Skeletal muscle tissue (tissue), 4 donors: Measurements from ENCODE around the gene C3orf70. TPM values are rescaled to one million over a fixed set of nuclear protein-coding genes. Genes with fewer than 3 reads are reported as not detected.

Experiments
- H3K27ac ChIP-seq: one replicate; pipeline ENCODE4 v1.7.0; 2013; ENCODE audit warnings: mild to moderate bottlenecking, low read depth, low read length, inconsistent platforms
- H3K27me3 ChIP-seq, 3 donors: one replicate each; pipeline ENCODE4 v1.7.0; 2013; ENCODE audit warnings: low read length in 3 of 3; ENCODE audit not compliant: control insufficient read depth in 3 of 3, insufficient read depth in 3 of 3
- H3K36me3 ChIP-seq, 3 donors: one replicate each; pipeline ENCODE4 v1.7.0; 2013; ENCODE audit warnings: low read length in 3 of 3; ENCODE audit not compliant: control insufficient read depth in 3 of 3, insufficient read depth in 3 of 3
- H3K4me1 ChIP-seq, 3 donors: one replicate each; pipeline ENCODE4 v1.7.0; 2013; ENCODE audit warnings: low read length in 3 of 3, mild to moderate bottlenecking in 3 of 3; ENCODE audit not compliant: control insufficient read depth in 3 of 3, insufficient read depth in 3 of 3
- H3K4me3 ChIP-seq, 3 donors: one replicate each; pipeline ENCODE4 v1.7.0; 2013; ENCODE audit warnings: low read length in 3 of 3
- H3K9ac ChIP-seq, 3 donors: one replicate each; pipeline ENCODE4 v1.7.0; 2013; ENCODE audit warnings: low read length in 3 of 3, mild to moderate bottlenecking in 3 of 3, moderate library complexity in 2 of 3, low read depth in 1 of 3
- H3K9me3 ChIP-seq, 3 donors: one replicate each; pipeline ENCODE4 v1.7.0; 2013; ENCODE audit warnings: low read length in 3 of 3; ENCODE audit not compliant: control insufficient read depth in 3 of 3
- total RNA-seq: library from RNA; depleted of rRNA; stranded (reverse); fragments of >200 nt; gene quantifications from one replicate; pipeline ENCODE4 v1.2.3, GENCODE V29; 2014
- donor health status: Osteomylitis.

C3orf70 gene, protein sequence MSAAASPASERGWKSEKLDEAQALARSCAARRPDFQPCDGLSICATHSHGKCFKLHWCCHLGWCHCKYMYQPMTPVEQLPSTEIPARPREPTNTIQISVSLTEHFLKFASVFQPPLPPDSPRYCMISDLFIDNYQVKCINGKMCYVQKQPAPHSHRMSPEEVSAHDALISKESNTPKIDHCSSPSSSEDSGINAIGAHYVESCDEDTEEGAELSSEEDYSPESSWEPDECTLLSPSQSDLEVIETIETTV
- 4.2 TPM for total RNA-seq

DNA sequence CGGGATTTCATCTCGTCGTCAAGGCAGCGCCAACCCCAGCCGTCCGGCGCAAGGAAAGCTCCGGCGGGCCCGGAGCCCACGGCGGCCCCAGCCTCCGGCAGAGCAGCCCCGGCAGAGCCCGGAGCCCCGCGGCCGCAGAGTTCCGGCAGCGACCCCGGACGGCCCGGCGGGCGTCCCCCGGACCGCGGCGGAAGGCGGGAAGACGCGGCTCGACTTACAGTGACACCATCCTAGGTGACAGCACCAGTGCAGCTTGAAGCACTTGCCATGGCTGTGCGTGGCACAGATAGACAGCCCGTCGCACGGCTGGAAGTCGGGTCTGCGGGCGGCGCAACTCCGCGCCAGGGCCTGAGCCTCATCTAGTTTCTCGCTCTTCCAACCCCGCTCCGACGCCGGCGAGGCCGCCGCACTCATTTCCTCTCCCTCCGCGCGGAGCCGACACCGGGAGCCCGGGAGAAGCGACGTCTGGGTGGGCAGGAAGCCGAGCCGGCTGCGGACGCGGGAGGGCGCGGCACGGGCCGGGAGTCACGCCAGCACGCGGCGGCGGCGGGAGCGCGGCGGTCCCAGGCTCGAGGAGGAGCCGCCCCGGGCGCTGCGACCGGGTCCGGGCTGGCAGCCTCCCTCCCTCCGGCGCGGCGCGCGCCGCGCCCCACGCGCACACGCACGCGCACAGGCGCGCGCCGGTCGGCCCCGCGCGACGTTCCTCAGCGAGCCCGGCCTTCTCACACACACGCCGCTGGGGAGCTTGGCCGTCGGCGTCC, at the start of gene C3orf70:
Gene C3orf70, minus strand, starts transcription at position 651 of the 761 bp plus-strand sequence. Its CDS starts 237 bp downstream, at position 414.
- no peaks in the 10 kb centered on the region for H3K36me3 ChIP-seq
- peak within 1 kb of the TSS; percentile 32 to 66 (median 54) for H3K9ac ChIP-seq
- H3K27ac ChIP-seq: peak within 1 kb of the TSS; percentile 64
- H3K4me1 ChIP-seq: peaks cover 2 to 14% (median 8%) of the 10 kb centered on the region in 3 donors
- no peaks in the 10 kb centered on the region for H3K9me3 ChIP-seq
- H3K27me3 ChIP-seq: peaks cover 12 to 27% (median 18%) of the 10 kb centered on the region in 3 donors
- peak within 1 kb of the TSS; percentile 67 to 75 (median 71) for H3K4me3 ChIP-seq

DNA sequence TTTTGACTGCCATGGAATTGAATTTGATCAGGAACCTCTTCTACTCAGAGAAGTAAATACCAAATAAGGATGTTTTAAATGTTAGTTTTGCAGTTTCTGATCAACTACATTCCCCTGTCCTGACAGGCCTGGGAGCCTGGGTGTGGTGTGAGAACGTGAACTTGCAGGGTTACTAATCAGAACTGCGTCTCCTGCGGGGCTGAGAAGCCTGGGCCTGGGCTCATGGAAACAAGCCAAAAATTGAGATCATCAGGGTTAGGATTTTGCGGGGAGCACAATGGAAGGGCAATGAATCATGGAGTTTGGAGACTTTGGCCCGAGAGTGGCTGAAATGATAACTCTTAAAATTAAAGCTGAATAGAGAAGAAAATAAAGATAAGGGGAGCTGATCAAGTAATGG, 47.8 kb upstream of the C3orf70 start:
- no peaks in the 10 kb centered on the region for H3K27me3 ChIP-seq
- peaks cover 3 to 7% (median 4%) of the 10 kb centered on the region in 3 donors for H3K36me3 ChIP-seq
- no peak overlapping the region for H3K27ac ChIP-seq
- no peaks in the 10 kb centered on the region for H3K4me1 ChIP-seq
- H3K9me3 ChIP-seq: no peaks in the 10 kb centered on the region
- no peak overlapping the region for H3K9ac ChIP-seq
- no peak overlapping the region for H3K4me3 ChIP-seq

DNA sequence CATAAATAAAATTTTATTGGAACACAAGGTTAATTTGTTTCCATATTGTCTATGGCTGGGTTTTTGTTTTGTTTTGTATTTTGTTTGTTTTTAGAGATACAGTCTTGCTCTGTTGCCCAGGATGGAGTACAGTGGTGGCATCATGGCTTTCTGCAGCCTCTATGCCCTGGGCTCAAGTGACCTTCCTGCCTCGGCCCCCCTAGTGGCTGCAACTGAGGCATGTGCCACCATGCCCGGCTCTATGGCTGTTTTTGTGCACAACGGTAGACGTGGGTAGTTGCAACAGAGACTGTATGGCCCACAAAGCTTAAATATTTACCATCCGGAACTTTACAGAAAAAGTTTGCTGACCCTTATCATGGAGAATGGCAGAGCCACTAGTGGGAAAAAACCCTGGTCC, 46.8 kb upstream of the C3orf70 start:
- Histone ChIP-seq H3K4me1 (no peaks in the 10 kb centered on the region), H3K9me3 (no peaks in the 10 kb centered on the region), H3K4me3 (no peak overlapping the region), H3K36me3 (peaks cover 3 to 7% (median 4%) of the 10 kb centered on the region in 3 donors), H3K9ac (no peak overlapping the region), H3K27ac (no peak overlapping the region), H3K27me3 (no peaks in the 10 kb centered on the region)

DNA sequence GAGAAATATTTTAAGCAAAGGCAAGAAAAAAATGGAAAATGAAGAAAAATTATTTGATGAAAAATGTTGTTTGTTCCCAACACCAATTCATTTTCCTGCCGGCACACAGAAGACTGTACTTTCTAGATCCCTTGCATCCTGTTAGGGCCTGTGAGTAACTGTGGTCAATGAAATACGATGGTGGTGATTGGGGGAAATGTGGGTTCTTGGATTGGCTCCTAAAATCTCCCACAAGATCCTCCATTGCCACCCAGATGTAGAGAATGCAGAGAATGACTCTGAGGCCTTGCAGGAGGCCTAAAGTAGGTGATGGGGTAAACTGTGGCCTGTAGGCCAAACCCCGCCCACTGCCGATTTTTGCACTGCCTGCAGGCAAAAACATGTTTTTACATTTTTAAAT, 46.3 kb upstream of the C3orf70 start:
- peaks cover 3 to 7% (median 4%) of the 10 kb centered on the region in 3 donors for H3K36me3 ChIP-seq
- no peak overlapping the region for H3K27ac ChIP-seq
- H3K9me3 ChIP-seq: no peaks in the 10 kb centered on the region
- no peaks in the 10 kb centered on the region for H3K4me1 ChIP-seq
- H3K27me3 ChIP-seq: no peaks in the 10 kb centered on the region
- no peak overlapping the region for H3K4me3 ChIP-seq
- no peak overlapping the region for H3K9ac ChIP-seq

DNA sequence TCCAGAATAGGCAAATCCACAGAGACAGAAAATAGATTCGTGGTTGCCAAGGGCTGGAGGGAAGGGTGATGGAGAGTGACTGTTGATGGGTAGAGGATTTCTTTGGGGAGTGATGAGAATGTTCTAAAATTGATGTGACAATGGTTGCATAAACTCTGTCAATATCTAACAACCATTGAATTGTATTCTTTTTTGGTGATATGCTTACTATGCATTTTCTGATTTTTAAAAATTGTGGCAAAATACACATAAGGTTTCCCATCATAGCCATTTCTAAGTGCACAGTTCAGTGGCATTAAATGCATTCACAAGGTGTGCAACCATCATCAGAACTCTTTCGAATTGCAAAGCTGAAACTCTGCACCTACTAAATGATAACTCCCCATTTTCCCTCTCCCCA, 44.2 kb upstream of the C3orf70 start:
- no peaks in the 10 kb centered on the region for H3K27me3 ChIP-seq
- no peak overlapping the region for H3K27ac ChIP-seq
- no peak overlapping the region for H3K9ac ChIP-seq
- no peaks in the 10 kb centered on the region for H3K9me3 ChIP-seq
- H3K4me3 ChIP-seq: no peak overlapping the region
- peaks cover 3 to 11% (median 4%) of the 10 kb centered on the region in 3 donors for H3K36me3 ChIP-seq
- no peaks in the 10 kb centered on the region for H3K4me1 ChIP-seq

DNA sequence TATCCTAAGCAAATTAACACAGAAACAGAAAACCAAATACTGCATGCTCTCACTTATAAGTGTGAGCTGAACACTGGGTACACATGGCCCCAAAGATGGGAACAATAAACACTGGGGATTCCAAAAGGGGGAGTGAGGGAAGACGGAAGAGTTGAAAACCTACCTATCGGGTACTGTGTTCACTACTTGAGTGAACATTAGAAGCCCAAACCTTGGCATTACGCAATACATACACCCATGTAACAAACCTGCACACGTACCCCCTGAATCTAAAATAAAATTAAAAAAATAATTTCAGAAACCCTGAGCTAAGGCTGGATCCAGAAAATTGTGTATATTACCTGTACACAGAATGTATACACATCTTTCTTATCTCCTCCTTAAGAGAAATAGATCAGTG, 42.8 kb upstream of the C3orf70 start:
- Histone ChIP-seq H3K27ac (no peak overlapping the region), H3K9me3 (no peaks in the 10 kb centered on the region), H3K36me3 (peaks cover 0 to 7% (median 0%) of the 10 kb centered on the region in 3 donors), H3K27me3 (no peaks in the 10 kb centered on the region), H3K4me1 (no peaks in the 10 kb centered on the region), H3K9ac (no peak overlapping the region), H3K4me3 (no peak overlapping the region)

DNA sequence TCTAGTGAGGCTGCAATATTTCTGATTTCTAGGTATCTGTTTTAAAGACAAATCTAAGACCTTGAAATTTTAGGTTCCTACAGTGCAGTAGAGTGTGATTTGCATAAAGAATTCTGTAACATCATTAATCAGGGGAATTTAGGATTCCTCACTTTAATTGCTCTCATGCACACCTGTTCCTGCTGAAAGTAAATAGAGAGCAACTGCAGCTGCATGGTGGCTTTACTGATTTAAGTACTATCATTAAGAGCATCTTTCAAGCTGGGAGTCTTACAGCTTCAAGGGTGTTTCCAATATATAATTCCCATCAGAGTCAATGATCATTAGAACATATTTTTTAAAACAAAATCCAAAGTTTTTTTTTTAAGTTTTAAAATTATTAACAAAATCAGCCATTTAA, 36.0 kb upstream of the C3orf70 start:
- no peaks in the 10 kb centered on the region for H3K4me1 ChIP-seq
- no peak overlapping the region for H3K4me3 ChIP-seq
- no peaks in the 10 kb centered on the region for H3K27me3 ChIP-seq
- no peaks in the 10 kb centered on the region for H3K9me3 ChIP-seq
- H3K36me3 ChIP-seq: peaks cover 0 to 7% (median 0%) of the 10 kb centered on the region in 3 donors
- H3K9ac ChIP-seq: no peak overlapping the region
- H3K27ac ChIP-seq: no peak overlapping the region

DNA sequence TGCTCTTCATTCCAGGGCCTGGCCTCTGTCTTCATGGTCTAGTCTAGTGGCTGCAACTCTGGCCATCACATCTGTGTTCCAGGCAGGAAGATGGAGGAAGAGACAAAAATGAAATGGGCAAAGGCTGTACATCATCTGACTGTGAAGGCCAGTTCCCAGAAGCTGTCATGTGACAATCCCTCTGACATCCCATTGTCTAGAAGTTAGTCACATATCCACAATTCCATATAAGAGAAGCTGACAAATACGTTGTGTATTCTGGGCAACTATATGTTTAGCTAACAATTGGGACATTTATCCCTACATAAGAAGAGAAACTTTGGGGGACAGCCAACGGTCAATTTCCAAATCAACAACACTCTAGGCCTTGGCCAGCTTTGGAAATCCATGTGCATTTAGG, 34.5 kb upstream of the C3orf70 start:
- no peaks in the 10 kb centered on the region for H3K36me3 ChIP-seq
- H3K4me1 ChIP-seq: no peaks in the 10 kb centered on the region
- H3K27ac ChIP-seq: no peak overlapping the region
- H3K4me3 ChIP-seq: no peak overlapping the region
- H3K27me3 ChIP-seq: no peaks in the 10 kb centered on the region
- no peaks in the 10 kb centered on the region for H3K9me3 ChIP-seq
- H3K9ac ChIP-seq: no peak overlapping the region

DNA sequence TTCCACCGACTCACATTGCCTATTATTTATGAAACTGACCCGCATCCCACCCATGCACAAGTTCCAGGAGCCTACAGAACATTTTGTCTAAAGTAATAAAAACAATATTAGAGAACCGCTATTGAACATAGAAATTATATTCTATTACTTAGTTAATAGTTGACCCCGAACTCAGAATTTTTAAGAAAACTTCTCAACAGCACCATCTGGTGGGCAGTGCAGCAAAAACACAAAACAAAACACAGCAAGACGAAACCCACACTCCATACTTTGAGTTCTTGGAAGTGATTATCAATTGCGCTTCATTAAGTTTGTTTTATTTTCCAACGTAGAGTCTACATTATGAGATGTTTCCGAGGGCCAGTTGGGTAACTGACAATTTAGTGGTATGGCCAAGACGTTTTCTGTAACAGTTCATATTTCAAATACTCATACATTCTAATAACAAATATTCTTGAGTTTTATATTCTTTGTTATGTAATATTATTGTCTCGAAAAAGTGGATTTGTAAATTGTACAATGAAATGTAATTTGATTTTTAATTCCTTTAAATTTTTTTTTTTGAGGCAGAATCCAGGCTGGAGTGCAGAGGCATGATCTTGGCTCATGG, 24.0 kb upstream of the C3orf70 start:
- H3K4me3 ChIP-seq: no peak overlapping the region
- peaks cover 3 to 6% (median 3%) of the 10 kb centered on the region in 3 donors for H3K4me1 ChIP-seq
- no peaks in the 10 kb centered on the region for H3K9me3 ChIP-seq
- H3K36me3 ChIP-seq: no peaks in the 10 kb centered on the region
- H3K9ac ChIP-seq: no peak overlapping the region
- peaks cover 0 to 3% (median 0%) of the 10 kb centered on the region in 3 donors for H3K27me3 ChIP-seq
- H3K27ac ChIP-seq: no peak overlapping the region
